A549 treated with ZK216348 at 1 μM for 4 hours (cell line): Measurements from ENCODE around the gene TMEM138. TPM values are rescaled to one million over a fixed set of nuclear protein-coding genes. Genes with fewer than 3 reads are reported as not detected.

Experiments used
- total RNA-seq: library from RNA; stranded (reverse); fragments of 200-300 nt; extraction: Qiagen RNA extraction; gene quantifications from 5 replicates; pipeline ENCODE4 v1.2.3, GENCODE V29; 2022; ENCODE audit warnings: low read depth

The TMEM138 gene
- 85.9 to 114 TPM (median 105 TPM) in 5 replicates for total RNA-seq

DNA sequence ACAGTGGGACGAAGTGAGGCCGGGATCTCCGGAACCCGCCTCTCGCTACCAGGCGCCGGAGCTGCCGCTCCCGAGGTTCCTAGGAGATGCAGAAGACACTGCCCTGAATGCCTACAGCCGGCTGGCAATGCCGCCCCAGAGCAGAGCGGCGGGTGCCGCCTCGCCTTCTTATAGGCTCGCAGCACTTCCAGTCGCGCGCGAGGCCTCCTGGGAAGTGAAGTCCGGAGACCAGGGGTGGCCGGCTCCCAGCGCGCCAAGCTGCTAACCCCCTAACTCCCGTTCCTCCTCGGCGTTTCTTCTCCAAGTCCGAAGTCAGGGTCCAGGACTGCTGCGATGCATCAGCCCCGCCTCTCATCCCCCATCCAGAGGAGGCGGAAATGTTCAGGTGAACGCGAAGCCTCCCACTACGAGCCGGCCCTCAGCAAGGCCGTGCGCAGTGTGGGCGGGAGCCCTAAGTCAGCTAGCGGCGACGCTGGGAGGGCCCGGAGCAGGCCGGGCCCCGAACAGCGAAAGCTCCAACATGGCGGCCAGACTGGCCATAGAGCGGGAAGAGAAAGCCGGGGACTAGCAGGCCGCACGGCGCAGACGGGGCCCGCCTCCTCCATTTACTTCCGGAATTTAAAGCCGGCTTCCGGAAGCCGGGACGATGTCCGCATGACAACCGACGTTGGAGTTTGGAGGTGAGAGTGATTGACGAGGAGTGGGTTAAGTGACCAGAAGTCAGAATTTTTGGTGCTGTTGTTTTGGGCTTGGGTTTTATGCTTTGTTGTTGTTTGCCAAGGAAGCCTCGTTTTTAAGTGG lies at the start of gene TMEM138, which contains the start of gene CYB561A3:
Gene TMEM138, plus strand, starts transcription at position 634 of the 801 bp plus-strand sequence. CDS start 2,017 bp downstream, outside the sequence.
Gene CYB561A3, minus strand, starts transcription at position 142 of the 801 bp plus-strand sequence. CDS start 5,169 bp downstream, outside the sequence.

DNA sequence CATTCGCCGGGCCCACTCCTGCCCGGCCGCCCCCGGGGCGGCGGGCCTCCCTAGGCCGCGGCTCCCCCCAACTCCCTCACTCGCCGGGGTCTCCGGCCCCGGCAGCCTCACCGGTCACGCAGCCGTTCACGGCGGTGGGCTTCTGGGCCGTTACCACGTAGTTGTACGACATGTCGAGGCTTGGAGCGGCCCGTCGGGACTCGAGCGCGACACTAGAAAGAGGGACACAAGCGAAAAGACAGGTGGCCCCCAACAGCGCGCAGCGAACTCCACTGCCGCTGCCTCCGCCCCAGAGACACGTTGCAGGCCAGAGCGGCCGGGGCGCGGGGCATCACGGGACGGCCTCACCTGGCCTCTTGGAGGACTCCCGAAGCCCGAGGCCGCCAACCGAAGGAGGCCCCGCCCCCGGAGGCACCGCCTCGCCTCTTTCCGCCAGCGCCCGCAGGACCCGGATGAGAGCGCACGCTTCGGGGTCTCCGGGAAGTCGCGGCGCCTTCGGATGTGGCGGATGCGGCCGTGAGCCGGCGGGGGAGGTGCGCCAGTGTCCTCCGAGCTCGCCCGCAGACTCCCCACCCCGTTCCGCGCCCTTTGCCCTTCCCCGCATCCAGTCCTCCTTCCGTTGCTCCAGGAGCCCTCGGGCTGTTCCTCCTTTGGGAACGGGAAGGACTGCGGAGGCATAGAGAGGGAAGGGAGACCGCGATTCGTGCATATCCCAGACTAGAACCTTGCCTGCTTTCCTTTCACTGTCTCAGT lies 29.2 kb upstream of the TMEM138 start, which contains the start of the genes DDB1 and TKFC:
Gene DDB1, minus strand, starts transcription at position 309 of the 753 bp plus-strand sequence. Its CDS starts 137 bp downstream, at position 172.
Gene TKFC, plus strand, starts transcription at position 432 of the 753 bp plus-strand sequence. CDS start 1,501 bp downstream, outside the sequence.

Other genes starting within 250 kb of the TMEM138 start
- 15.7 to 19.2 TPM (median 18.7 TPM) in 5 replicates for gene VPS37C, start 200.9 kb upstream of the TMEM138 start, total RNA-seq
- gene PGA3, start 158.9 kb upstream of the TMEM138 start, total RNA-seq = not detected in 5 replicates
- not detected in 5 replicates for gene PGA4, start 140.0 kb upstream of the TMEM138 start, total RNA-seq
- gene PGA5, start 121.2 kb upstream of the TMEM138 start, total RNA-seq = not detected in 5 replicates
- 0.25 to 1.0 TPM (median 0.54 TPM) in 5 replicates for gene VWCE, start 67.1 kb upstream of the TMEM138 start, total RNA-seq
- 150 to 188 TPM (median 175 TPM) in 5 replicates for gene DDB1, start 29.3 kb upstream of the TMEM138 start, total RNA-seq
- 41.9 to 77.8 TPM (median 71.2 TPM) in 5 replicates for gene TKFC, start 29.1 kb upstream of the TMEM138 start, total RNA-seq
- gene CYB561A3, start 492 bp upstream of the TMEM138 start, total RNA-seq = 28.4 to 53.4 TPM (median 50.3 TPM) in 5 replicates
- 14.8 to 18.7 TPM (median 17.5 TPM) in 5 replicates for gene TMEM216, start 30.2 kb downstream of the TMEM138 start, total RNA-seq
- gene CPSF7, start 67.6 kb downstream of the TMEM138 start, total RNA-seq = 71.1 to 76.3 TPM (median 74.8 TPM) in 5 replicates
- gene SDHAF2, start 67.8 kb downstream of the TMEM138 start, total RNA-seq = 37.5 to 46.1 TPM (median 43.3 TPM) in 5 replicates
- gene LRRC10B, start 146.4 kb downstream of the TMEM138 start, total RNA-seq = 0.09 to 0.24 TPM (median 0.12 TPM) in 4 of 5 replicates, not detected in the other
- gene SYT7, start 218.7 kb downstream of the TMEM138 start, total RNA-seq = 0.78 to 1.3 TPM (median 1.2 TPM) in 5 replicates